HPDE6-E6E7 (cell line): ENCODE measurements around the gene GNS.
A peak's percentile ranks its signal among the peaks of the same experiment; 100 is the strongest.

Experiments used
- DNase-seq: peaks from one replicate; pipeline ENCODE4 v3.0.0; 2011; ENCODE audit warnings: missing footprints; ENCODE audit errors: extremely low spot score

The GNS gene

DNA sequence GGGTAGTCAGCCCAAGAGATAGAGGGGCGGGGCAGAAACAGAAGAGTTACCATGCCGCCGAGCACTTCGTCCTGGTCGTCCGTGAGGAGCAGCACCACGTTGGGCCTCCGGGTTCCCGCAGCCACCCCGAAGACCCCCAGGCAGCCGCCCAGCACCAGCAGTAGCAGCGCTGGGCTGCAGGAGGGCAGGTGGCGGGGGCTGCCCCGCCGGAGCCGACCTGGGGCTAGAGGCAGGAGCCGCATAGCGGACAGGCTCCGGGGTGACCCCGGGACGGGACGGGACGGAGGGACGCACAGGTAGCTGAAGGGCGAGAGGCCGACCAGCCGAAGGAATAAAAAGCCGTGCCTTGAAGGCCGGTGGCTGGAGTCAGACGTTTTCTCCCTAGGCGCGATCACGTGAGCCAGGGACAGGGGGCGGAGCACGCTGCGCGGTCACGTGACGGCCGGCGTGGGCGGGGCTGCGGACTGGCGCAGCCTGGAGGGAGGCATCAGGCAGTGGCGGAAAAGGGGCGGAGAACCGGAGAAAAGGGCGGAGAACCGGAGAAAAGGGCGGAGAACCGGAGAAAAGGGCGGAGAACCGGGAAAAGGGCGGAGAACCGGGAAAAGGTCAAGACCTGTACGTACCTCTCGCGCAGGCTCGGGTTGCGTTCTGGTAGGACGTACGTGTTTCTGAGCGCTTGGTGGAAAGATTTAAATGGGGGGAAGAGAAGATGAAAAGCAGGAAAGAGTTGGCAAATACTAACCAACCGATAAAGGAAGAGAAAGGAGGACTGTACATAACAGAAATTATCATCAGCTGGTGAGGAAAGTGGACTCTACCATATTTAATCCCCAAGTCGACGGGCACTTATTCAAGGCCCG is at the start of gene GNS:
TSS of gene GNS (minus strand) at position 372 of the 860 bp plus-strand sequence. CDS start at position 242, 130 bp downstream.
- peak; percentile 95 for DNase-seq

GRCh38 chr12:64808110-64808509 is 48.9 kb upstream of the GNS start:
- no peak for DNase-seq

GRCh38 chr12:64806593-64807460 is 47.6 kb upstream of the GNS start:
- DNase-seq, result no peak

- no peak for DNase-seq
Measured at GRCh38 chr12:64806173-64806572, 47.0 kb upstream of the GNS start.

DNA sequence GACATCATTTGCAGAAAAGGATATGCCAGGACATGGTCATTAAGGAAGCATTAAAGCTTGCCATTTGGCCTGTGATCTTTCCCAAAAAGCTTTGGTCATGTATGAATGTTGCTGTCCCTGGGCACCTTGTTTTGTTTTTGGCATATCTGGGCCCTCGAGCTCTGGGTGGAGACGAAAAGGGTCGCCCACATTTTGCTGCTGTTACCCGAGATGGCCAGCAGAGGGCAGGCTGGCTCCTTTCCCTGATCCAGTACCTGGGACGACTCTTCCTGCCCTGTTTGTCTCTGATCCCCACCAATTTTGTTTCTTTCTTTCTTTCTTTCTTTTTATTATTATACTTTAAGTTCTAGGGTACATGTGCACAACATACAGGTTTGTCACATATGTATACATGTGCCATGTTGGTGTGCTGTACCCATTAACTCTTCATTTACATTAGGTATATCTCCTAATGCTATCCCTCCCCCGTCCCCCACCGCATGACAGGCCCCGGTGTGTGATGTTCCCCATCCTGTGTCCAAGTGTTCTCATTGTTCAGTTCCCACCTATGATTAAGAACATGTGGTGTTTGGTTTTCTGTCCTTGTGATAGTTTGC is 43.1 kb upstream of the GNS start:
- peak; percentile 60 for DNase-seq

DNA sequence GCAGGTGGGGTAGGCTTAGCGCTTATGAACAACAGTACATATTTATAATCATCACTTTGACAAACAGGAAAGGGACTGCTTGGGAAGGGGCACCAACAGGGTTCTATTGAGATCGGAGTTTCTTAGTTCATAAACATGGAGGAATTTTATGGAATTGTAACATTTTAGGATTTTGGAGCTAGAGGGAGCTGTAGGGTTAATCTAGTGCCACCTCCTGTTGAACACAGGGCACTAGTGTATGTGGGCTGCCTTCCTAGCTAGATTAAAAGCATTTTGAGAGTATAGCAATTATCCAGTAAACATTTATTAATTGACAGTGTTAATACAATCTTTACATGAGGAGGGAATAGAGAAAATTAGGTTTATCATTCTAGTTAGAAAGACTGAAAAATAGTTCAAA is 42.2 kb upstream of the GNS start:
- DNase-seq, result peak; percentile 36

- no peak for DNase-seq
Measured at GRCh38 chr12:64800640-64801039, 41.4 kb upstream of the GNS start.

- no peak for DNase-seq
Measured at GRCh38 chr12:64798165-64798564, 39.0 kb upstream of the GNS start.

- no peak for DNase-seq
Measured at GRCh38 chr12:64797156-64797555, 38.0 kb upstream of the GNS start.

DNA sequence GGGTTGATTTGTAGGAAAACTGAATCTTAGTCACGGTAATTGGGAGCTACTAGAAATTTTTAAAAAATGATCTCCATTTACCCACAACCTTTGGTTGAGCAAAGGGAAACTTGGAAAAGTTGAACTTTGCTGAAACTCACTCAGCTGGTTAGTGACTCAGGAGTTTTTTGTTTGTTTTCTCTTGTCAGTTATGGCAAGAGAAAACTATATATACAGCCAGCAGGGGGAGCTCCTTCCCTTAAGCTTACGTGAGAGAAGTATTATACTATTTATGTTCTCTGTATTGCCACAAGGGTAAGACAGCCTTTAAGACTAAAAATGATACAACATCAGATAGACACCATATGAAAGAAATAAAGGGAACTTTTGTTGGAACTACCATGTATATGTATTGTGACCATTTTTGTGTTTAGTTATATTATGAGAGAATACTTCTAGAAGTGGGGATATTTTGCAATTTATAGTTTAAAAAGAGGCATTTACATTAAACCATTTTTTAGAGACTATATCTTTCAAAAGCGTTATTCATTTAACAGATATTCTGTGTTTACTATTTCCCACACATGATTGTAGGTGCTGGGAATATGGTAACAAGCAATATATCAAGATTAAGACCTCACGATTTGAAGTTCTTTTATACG is 37.1 kb upstream of the GNS start:
- peak; percentile 62 for DNase-seq

- no peak for DNase-seq
Measured at GRCh38 chr12:64794305-64794704, 35.1 kb upstream of the GNS start.

GRCh38 chr12:64793610-64794009 is 34.4 kb upstream of the GNS start:
- no peak for DNase-seq

DNA sequence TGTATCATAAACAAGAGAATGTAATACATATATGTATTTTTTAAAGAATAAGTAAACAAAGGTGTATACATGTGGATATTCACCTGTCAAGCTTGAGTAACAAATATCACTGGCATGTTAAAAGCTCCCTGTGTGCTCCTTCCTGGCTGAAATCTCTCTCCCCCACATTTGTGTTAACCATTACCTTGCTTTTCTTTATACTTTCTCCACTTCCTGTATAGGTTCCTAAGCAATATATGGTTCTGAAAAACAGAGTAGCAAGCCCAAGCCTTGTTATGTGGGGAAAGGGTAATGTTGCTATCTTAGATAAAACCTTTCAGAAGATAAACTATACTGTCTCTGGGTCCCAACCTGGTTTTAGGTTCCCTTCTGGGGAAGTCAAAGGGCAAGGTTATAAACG is 32.9 kb upstream of the GNS start:
- DNase-seq, result no peak

- no peak for DNase-seq
Measured at GRCh38 chr12:64791036-64791435, 31.8 kb upstream of the GNS start.

GRCh38 chr12:64790166-64790565 is 31.0 kb upstream of the GNS start:
- DNase-seq, result no peak

DNA sequence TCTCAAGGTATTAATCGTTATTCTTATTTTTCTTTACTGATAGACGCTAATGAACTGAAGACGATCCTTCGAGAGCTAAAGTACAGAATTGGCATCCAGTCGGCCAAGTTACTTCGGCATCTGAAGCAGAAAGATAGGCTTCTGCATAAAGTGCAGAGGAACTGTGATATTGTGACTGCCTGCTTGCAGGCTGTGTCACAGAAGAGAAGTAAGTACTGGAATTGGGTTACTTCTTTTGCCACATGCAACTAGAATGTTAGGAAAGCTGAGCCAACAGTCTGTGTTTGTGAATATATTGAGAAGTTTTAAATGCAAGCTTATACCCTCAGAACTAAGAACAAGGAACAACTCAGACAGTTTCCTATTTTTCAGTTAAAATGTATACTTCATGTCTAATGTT is 26.6 kb upstream of the GNS start:
- DNase-seq, result no peak

- no peak for DNase-seq
Measured at GRCh38 chr12:64782191-64782876, 23.1 kb upstream of the GNS start.

DNA sequence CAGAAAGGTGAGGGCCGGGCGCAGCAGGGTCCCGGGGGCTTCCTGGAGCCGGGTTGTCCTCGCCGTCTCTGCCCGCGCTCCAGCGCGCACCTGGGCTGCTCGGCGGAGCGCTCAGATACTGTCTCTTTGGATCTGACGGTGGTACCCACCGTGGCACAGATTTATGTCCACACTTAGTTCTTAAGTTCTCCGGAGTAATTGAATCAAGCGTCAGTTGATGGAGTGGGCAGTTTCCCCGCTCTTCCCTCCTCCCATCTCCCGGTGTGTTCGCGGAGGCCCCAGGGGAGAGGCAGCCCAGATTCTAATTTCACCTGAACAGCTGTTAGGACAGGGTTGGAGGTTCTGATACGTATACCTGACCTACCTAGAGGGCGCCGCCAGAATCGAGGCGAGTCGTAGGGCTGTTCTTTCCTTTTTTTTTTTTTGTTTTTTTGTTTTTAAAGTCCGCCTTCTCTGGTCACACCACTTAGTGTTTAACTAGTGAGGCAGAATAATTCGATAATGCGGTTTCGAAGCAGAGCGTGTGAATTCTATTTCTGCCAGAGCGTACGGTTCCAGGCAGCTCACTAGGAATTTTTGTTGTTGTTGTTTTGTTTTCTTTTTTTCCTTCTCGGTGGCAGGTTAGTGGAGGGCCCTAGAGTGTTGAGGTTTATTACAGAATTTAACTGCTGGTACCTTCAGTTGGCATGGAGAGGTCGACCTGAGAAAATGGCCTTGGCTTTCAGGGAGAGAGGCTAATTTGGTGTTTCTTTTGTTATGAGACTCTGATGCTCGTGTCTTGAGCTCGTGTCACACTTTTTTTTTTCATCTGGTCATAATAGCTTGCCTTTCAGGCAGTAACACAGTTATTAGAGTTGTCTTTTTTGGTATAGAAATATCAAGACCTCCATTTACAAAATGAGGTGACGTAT is 22.3 kb upstream of the GNS start:
- peak; percentile 49 for DNase-seq

DNA sequence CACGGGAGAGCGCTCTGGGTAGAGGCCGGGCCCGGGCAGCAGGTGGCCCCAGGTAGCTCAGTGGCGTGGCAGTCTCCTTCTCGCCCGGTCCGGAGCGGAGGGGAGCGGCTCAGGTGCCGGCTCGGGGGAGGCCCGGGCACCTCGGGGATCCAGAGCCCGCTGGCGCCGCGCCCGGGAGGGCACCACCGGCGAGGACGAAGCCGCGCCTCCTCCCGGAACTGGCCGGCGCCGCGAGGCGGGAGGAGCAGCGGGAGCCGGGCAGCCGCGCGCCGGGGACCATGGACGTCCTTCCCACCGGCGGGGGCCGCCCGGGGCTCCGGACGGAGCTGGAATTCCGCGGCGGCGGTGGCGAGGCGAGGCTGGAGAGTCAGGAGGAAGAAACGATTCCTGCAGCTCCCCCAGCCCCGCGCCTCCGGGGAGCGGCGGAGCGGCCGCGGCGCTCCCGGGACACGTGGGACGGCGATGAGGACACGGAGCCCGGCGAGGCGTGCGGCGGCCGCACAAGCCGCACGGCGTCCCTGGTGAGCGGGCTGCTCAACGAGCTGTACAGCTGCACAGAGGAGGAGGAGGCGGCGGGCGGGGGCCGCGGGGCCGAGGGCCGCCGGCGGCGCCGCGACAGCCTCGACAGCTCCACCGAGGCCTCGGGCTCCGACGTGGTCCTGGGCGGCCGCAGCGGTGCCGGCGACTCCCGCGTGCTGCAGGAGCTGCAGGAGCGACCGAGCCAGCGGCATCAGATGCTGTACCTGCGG is 21.5 kb upstream of the GNS start:
- DNase-seq, result peak; percentile 58
